Measurements from ENCODE around the gene RASA1. TPM values are rescaled to one million over a fixed set of nuclear protein-coding genes. Genes with fewer than 3 reads are reported as not detected.

The RASA1 gene
- total RNA-seq, 1 donor from 2014 or later: 36.6 TPM

GRCh38 chr5:87418506-87418905 lies 150.8 kb downstream of the RASA1 start:
- Mint-ChIP-seq H3K9me3 (no peaks in the 10 kb centered on the region), H3K4me1 (no peaks in the 10 kb centered on the region), H3K4me3 (no peak overlapping the region), H3K27me3 (ENCODE audit: low read depth) (peaks cover 1% of the 10 kb centered on the region), H3K36me3 (no peaks in the 10 kb centered on the region), H3K27ac (no peak overlapping the region)
- TF ChIP-seq CTCF (IDR thresholded peaks at IDR 0.05; ENCODE audit: unreplicated experiment): no peak
- DNase-seq (ENCODE audit: low spot score in 2 of 2, unreplicated experiment in 2 of 2): no peak

GRCh38 chr5:87421307-87421706 lies 153.6 kb downstream of the RASA1 start:
- Mint-ChIP-seq H3K27me3 (ENCODE audit: low read depth) (no peaks in the 10 kb centered on the region), H3K4me3 (no peak overlapping the region), H3K9me3 (no peaks in the 10 kb centered on the region), H3K27ac (no peak overlapping the region), H3K4me1 (no peaks in the 10 kb centered on the region), H3K36me3 (no peaks in the 10 kb centered on the region)
- DNase-seq (ENCODE audit: low spot score in 2 of 2, unreplicated experiment in 2 of 2): no peak
- TF ChIP-seq CTCF (IDR thresholded peaks at IDR 0.05; ENCODE audit: unreplicated experiment): no peak

- Mint-ChIP-seq H3K36me3 (no peaks in the 10 kb centered on the region), H3K27ac (no peak overlapping the region), H3K27me3 (ENCODE audit: low read depth) (no peaks in the 10 kb centered on the region), H3K4me1 (no peaks in the 10 kb centered on the region), H3K4me3 (no peak overlapping the region), H3K9me3 (no peaks in the 10 kb centered on the region)
- no peak for DNase-seq (ENCODE audit: low spot score in 2 of 2, unreplicated experiment in 2 of 2)
- no peak for TF ChIP-seq CTCF (IDR thresholded peaks at IDR 0.05; ENCODE audit: unreplicated experiment)
Measured at GRCh38 chr5:87423755-87424154, 156.1 kb downstream of the RASA1 start.

- H3K27ac Mint-ChIP-seq: no peak overlapping the region
- no peaks in the 10 kb centered on the region for H3K4me1 Mint-ChIP-seq
- peaks cover 6% of the 10 kb centered on the region for H3K27me3 Mint-ChIP-seq (ENCODE audit: low read depth)
- no peak overlapping the region for H3K4me3 Mint-ChIP-seq
- DNase-seq (ENCODE audit: low spot score in 2 of 2, unreplicated experiment in 2 of 2): no peak
- no peaks in the 10 kb centered on the region for H3K9me3 Mint-ChIP-seq
- TF ChIP-seq CTCF (IDR thresholded peaks at IDR 0.05; ENCODE audit: unreplicated experiment): no peak
- H3K36me3 Mint-ChIP-seq: no peaks in the 10 kb centered on the region
Measured at GRCh38 chr5:87430863-87431457, 163.3 kb downstream of the RASA1 start.

GRCh38 chr5:87432460-87432859 lies 164.8 kb downstream of the RASA1 start:
- H3K4me1 Mint-ChIP-seq: no peaks in the 10 kb centered on the region
- no peak overlapping the region for H3K27ac Mint-ChIP-seq
- H3K36me3 Mint-ChIP-seq: no peaks in the 10 kb centered on the region
- DNase-seq (ENCODE audit: low spot score in 2 of 2, unreplicated experiment in 2 of 2): no peak
- H3K27me3 Mint-ChIP-seq (ENCODE audit: low read depth): peaks cover 6% of the 10 kb centered on the region
- no peak for TF ChIP-seq CTCF (IDR thresholded peaks at IDR 0.05; ENCODE audit: unreplicated experiment)
- no peak overlapping the region for H3K4me3 Mint-ChIP-seq
- H3K9me3 Mint-ChIP-seq: no peaks in the 10 kb centered on the region

- H3K36me3 Mint-ChIP-seq: no peaks in the 10 kb centered on the region
- no peaks in the 10 kb centered on the region for H3K4me1 Mint-ChIP-seq
- H3K9me3 Mint-ChIP-seq: peaks cover 3% of the 10 kb centered on the region
- no peak overlapping the region for H3K27ac Mint-ChIP-seq
- peaks cover 9% of the 10 kb centered on the region for H3K27me3 Mint-ChIP-seq (ENCODE audit: low read depth)
- no peak for TF ChIP-seq CTCF (IDR thresholded peaks at IDR 0.05; ENCODE audit: unreplicated experiment)
- H3K4me3 Mint-ChIP-seq: no peak overlapping the region
- no peak for DNase-seq (ENCODE audit: low spot score in 2 of 2, unreplicated experiment in 2 of 2)
Measured at GRCh38 chr5:87433945-87434344, 166.3 kb downstream of the RASA1 start.
